H9 (cell line): ENCODE data around the gene PTK6. TPM values are rescaled to one million over a fixed set of nuclear protein-coding genes. Genes with fewer than 3 reads are reported as not detected.

ENCODE experiments used
- DNase-seq: peaks from one replicate; pipeline ENCODE4 v3.0.0-alpha.2; 2017
- H2AFZ ChIP-seq: one replicate; pipeline ENCODE4 v1.6.1; 2013; ENCODE audit warnings: mild to moderate bottlenecking, low read length, control low read depth, moderate library complexity
- H2AK5ac ChIP-seq: 2 replicates; pipeline ENCODE4 v1.6.1; 2013; ENCODE audit warnings: low read length, control low read depth, mixed read lengths; ENCODE audit not compliant: insufficient read length
- H2BK120ac ChIP-seq: one replicate; pipeline ENCODE4 v1.6.1; 2013; ENCODE audit warnings: low read depth, mild to moderate bottlenecking, low read length, control low read depth, inconsistent platforms; ENCODE audit not compliant: poor library complexity, severe bottlenecking
- H2BK12ac ChIP-seq: 2 replicates; pipeline ENCODE4 v1.6.1; 2013; ENCODE audit warnings: low read length, control low read depth, mixed read lengths, low read depth; ENCODE audit not compliant: insufficient read length
- H2BK15ac ChIP-seq: 2 replicates; pipeline ENCODE4 v1.6.1; 2013; ENCODE audit warnings: low read depth, low read length, control low read depth
- H2BK20ac ChIP-seq: one replicate; pipeline ENCODE4 v1.6.1; 2013; ENCODE audit warnings: low read depth, mild to moderate bottlenecking, low read length, control low read depth, inconsistent platforms; ENCODE audit not compliant: poor library complexity, severe bottlenecking
- H2BK5ac ChIP-seq: 2 replicates; pipeline ENCODE4 v1.6.1; 2013; ENCODE audit warnings: low read length, control low read depth, mixed read lengths; ENCODE audit not compliant: insufficient read length
- H3K14ac ChIP-seq: 2 replicates; pipeline ENCODE4 v1.6.1; 2013; ENCODE audit warnings: low read length, control low read depth; ENCODE audit not compliant: insufficient read depth
- H3K18ac ChIP-seq: 2 replicates; pipeline ENCODE4 v1.6.1; 2013; ENCODE audit warnings: low read depth, mild to moderate bottlenecking, mixed read lengths, low read length, control low read depth; ENCODE audit not compliant: insufficient read length
- H3K23ac ChIP-seq: 2 replicates; pipeline ENCODE4 v1.6.1; 2013; ENCODE audit warnings: low read length, control low read depth, mixed read lengths, low read depth; ENCODE audit not compliant: insufficient read length
- H3K23me2 ChIP-seq: 2 replicates; pipeline ENCODE4 v1.6.1; 2013; ENCODE audit warnings: low read depth, mild to moderate bottlenecking, mixed read lengths, low read length, control low read depth; ENCODE audit not compliant: insufficient read length, poor library complexity, severe bottlenecking
- H3K27ac ChIP-seq: 2 replicates; pipeline ENCODE4 v1.5.1; 2013; ENCODE audit warnings: low read length, control low read depth, mixed read lengths, low read depth; ENCODE audit not compliant: insufficient read length
- H3K27me3 ChIP-seq: 2 replicates; pipeline ENCODE4 v1.6.1; 2013; ENCODE audit warnings: low read length, control low read depth, inconsistent platforms; ENCODE audit not compliant: insufficient read depth
- H3K4ac ChIP-seq: 2 replicates; pipeline ENCODE4 v1.6.1; 2013; ENCODE audit warnings: low read depth, mild to moderate bottlenecking, control low read depth, inconsistent platforms, low read length, moderate library complexity
- H3K4me1 ChIP-seq: 2 replicates; pipeline ENCODE4 v1.6.1; 2013; ENCODE audit warnings: low read length, control low read depth, inconsistent platforms; ENCODE audit not compliant: insufficient read depth
- H3K4me2 ChIP-seq: 2 replicates; pipeline ENCODE4 v1.6.1; 2013; ENCODE audit warnings: low read length, control low read depth, mixed read lengths; ENCODE audit not compliant: insufficient read length, insufficient read depth
- H3K56ac ChIP-seq: 2 replicates; pipeline ENCODE4 v1.6.1; 2013; ENCODE audit warnings: low read depth, mild to moderate bottlenecking, mixed read lengths, low read length, control low read depth; ENCODE audit not compliant: insufficient read length
- H3K79me1 ChIP-seq: 2 replicates; pipeline ENCODE4 v1.6.1; 2013; ENCODE audit warnings: low read depth, mild to moderate bottlenecking, moderate library complexity, low read length, control low read depth, inconsistent platforms; ENCODE audit not compliant: insufficient read depth, poor library complexity, severe bottlenecking
- H3K79me2 ChIP-seq: 2 replicates; pipeline ENCODE4 v1.6.1; 2013; ENCODE audit warnings: low read length, control low read depth, inconsistent platforms; ENCODE audit not compliant: insufficient read depth
- H3K9ac ChIP-seq: 2 replicates; pipeline ENCODE4 v1.6.1; 2013; ENCODE audit warnings: low read length, control low read depth, mixed read lengths; ENCODE audit not compliant: insufficient read length; ENCODE audit errors: extremely low read depth
- H3K9me3 ChIP-seq: one replicate; pipeline ENCODE4 v1.6.1; 2013; ENCODE audit warnings: low read depth, low read length, inconsistent platforms; ENCODE audit not compliant: control insufficient read depth
- H3T11ph ChIP-seq: one replicate; pipeline ENCODE4 v1.6.1; 2013; ENCODE audit warnings: mild to moderate bottlenecking, low read length, control low read depth, inconsistent platforms
- H4K20me1 ChIP-seq: one replicate; pipeline ENCODE4 v1.6.1; 2013; ENCODE audit not compliant: control insufficient read depth, insufficient read length, insufficient read depth
- H4K5ac ChIP-seq: 2 replicates; pipeline ENCODE4 v1.6.1; 2013; ENCODE audit warnings: low read depth, mild to moderate bottlenecking, mixed read lengths, low read length, control low read depth; ENCODE audit not compliant: insufficient read length
- H4K8ac ChIP-seq: replicated peaks from 2 replicates; pipeline ENCODE4 v1.6.1; 2013; ENCODE audit warnings: low read length, control low read depth, mixed read lengths, low read depth; ENCODE audit not compliant: insufficient read length
- H4K91ac ChIP-seq: 2 replicates; pipeline ENCODE4 v1.6.1; 2013; ENCODE audit warnings: low read depth, mild to moderate bottlenecking, moderate library complexity, mixed read lengths, low read length, control low read depth; ENCODE audit not compliant: insufficient read length
- H3K27ac Mint-ChIP-seq, 3 experiments: 2 replicates in 2 of 3; 3 replicates in 1 of 3; pipeline ENCODE4 v1.8.0; 2020 to 2021; ENCODE audit warnings: mixed read lengths in 3 of 3, mild to moderate bottlenecking in 1 of 3, moderate library complexity in 1 of 3
- H3K27me3 Mint-ChIP-seq: 2 replicates; pipeline ENCODE4 v1.8.0; 2021; ENCODE audit warnings: low read depth, mild to moderate bottlenecking, moderate library complexity, mixed read lengths
- H3K36me3 Mint-ChIP-seq, 3 experiments: 2 replicates in 2 of 3; 3 replicates in 1 of 3; pipeline ENCODE4 v1.8.0; 2020 to 2021; ENCODE audit warnings: low read depth in 3 of 3, mixed read lengths in 3 of 3; ENCODE audit not compliant: insufficient read depth in 1 of 3
- H3K4me1 Mint-ChIP-seq, 2 experiments: 2 replicates each; pipeline ENCODE4 v1.8.0; 2020; ENCODE audit warnings: mixed read lengths in 2 of 2
- H3K4me3 Mint-ChIP-seq, 2 experiments: 2 replicates in 1 of 2; 3 replicates in 1 of 2; pipeline ENCODE4 v1.8.0; 2020 to 2021; ENCODE audit warnings: mild to moderate bottlenecking in 2 of 2, mixed read lengths in 2 of 2, moderate library complexity in 1 of 2
- H3K9me3 Mint-ChIP-seq, 2 experiments: 2 replicates in 1 of 2; 3 replicates in 1 of 2; pipeline ENCODE4 v1.8.0; 2020; ENCODE audit warnings: mild to moderate bottlenecking in 2 of 2, mixed read lengths in 2 of 2, moderate library complexity in 1 of 2
- CTCF ChIP-seq: fragments of 200-600 bp; sonication (generic); conservative IDR thresholded peaks from 3 replicates; pipeline ENCODE4 v1.8.0; 2021; ENCODE audit warnings: antibody characterized with exemption, mild to moderate bottlenecking
- WGBS: extraction: QIAGEN DNeasy Blood & Tissue Kit; methylation state at CpG from one replicate; pipeline ENCODE4 v1.1.7; 2013; ENCODE audit warnings: missing lambda C conversion rate, low lambda C conversion rate, mixed read lengths; ENCODE audit not compliant: insufficient read length; ENCODE audit errors: extremely low coverage; 5-methylcytosine and 5-hydroxymethylcytosine counted together
- total RNA-seq: library from RNA; stranded (reverse); gene quantifications from 2 replicates; pipeline ENCODE4 v1.2.1, GENCODE V29; 2021

The PTK6 gene
- total RNA-seq, 1 experiment from 2014 or later: 0.46 TPM

- Histone ChIP-seq H3K9ac (no peak overlapping the region), H2BK120ac (no peak overlapping the region), H3K23ac (no peak overlapping the region), H4K8ac (no peak overlapping the region), H3K4me2 (no peak overlapping the region), H4K5ac (no peak overlapping the region), H3K79me2 (no peaks in the 10 kb centered on the region), H3K27ac (no peak overlapping the region), H2BK20ac (no peak overlapping the region), H3K14ac (no peak overlapping the region), H2BK5ac (no peak overlapping the region), H3K4ac (no peak overlapping the region), H2AFZ (no peak overlapping the region), H3K4me1 (no peaks in the 10 kb centered on the region), H3K23me2 (no peaks in the 10 kb centered on the region), H3T11ph (no peak overlapping the region), H2AK5ac (no peak overlapping the region), H3K79me1 (no peaks in the 10 kb centered on the region), H3K18ac (no peak overlapping the region), H3K27me3 (no peaks in the 10 kb centered on the region), H3K56ac (no peak overlapping the region), H2BK12ac (no peak overlapping the region), H4K91ac (no peak overlapping the region), H2BK15ac (no peak overlapping the region), H4K20me1 (no peaks in the 10 kb centered on the region), H3K9me3 (no peaks in the 10 kb centered on the region)
- no peak for TF ChIP-seq CTCF
- Mint-ChIP-seq H3K27me3 (peaks cover 78% of the 10 kb centered on the region), H3K4me3 (no peak overlapping the region), H3K36me3 (peaks cover 0 to 29% (median 0%) of the 10 kb centered on the region in 3 experiments; a peak in 3 of 7 replicates), H3K27ac (peak overlapping the region in 1 of 3 experiments; percentile 90; a peak in 1 of 7 replicates), H3K4me1 (no peaks in the 10 kb centered on the region), H3K9me3 (peaks cover 14 to 51% of the 10 kb centered on the region in 2 experiments)
- no peak for DNase-seq
- no CpG with 5 or more reads among the region's 33 CpGs for WGBS
Observed at GRCh38 chr20:63508072-63508768, 29.0 kb downstream of the PTK6 start.
